GM23338 (cell line): ENCODE data around the gene PKNOX2. TPM values are rescaled to one million over a fixed set of nuclear protein-coding genes. Genes with fewer than 3 reads are reported as not detected.

Experiments used
- ATAC-seq: fragments of 200-7000 bp; cut with Tn5 transposase; 3 replicates; pipeline ENCODE4 v1.9.1; 2020
- DNase-seq: peaks from one replicate; pipeline ENCODE4 v3.0.0-alpha.2; 2015; ENCODE audit warnings: low spot score
- H2AFZ ChIP-seq: fragments of 200-600 bp; sonication (generic); 2 replicates; pipeline ENCODE4 v1.8.0; 2016; ENCODE audit warnings: antibody characterized with exemption, mild to moderate bottlenecking, moderate library complexity
- H3F3A ChIP-seq: fragments of 200-600 bp; sonication (generic); replicated peaks from 2 replicates; pipeline ENCODE4 v1.8.0; 2017; ENCODE audit warnings: antibody characterized with exemption, mixed run types, low read depth
- H3K27ac ChIP-seq: fragments of 200-600 bp; sonication (generic); 2 replicates; pipeline ENCODE4 v1.6.1; 2016; ENCODE audit warnings: low read depth
- H3K27me3 ChIP-seq: fragments of 200-600 bp; sonication (generic); 2 replicates; pipeline ENCODE4 v1.8.0; 2016; ENCODE audit warnings: mild to moderate bottlenecking, mixed run types, moderate library complexity; ENCODE audit not compliant: insufficient read depth
- H3K36me3 ChIP-seq: fragments of 200-600 bp; sonication (generic); 2 replicates; pipeline ENCODE4 v1.8.0; 2016; ENCODE audit warnings: mild to moderate bottlenecking; ENCODE audit not compliant: insufficient read depth
- H3K4me1 ChIP-seq: fragments of 200-600 bp; sonication (generic); 2 replicates; pipeline ENCODE4 v1.8.0; 2016; ENCODE audit warnings: mild to moderate bottlenecking, moderate library complexity; ENCODE audit not compliant: insufficient read depth
- H3K4me2 ChIP-seq: fragments of 200-600 bp; sonication (generic); 2 replicates; pipeline ENCODE4 v1.7.1; 2017; ENCODE audit warnings: mixed run types
- H3K4me3 ChIP-seq: fragments of 200-600 bp; sonication (generic); 2 replicates; pipeline ENCODE4 v1.6.1; 2016; ENCODE audit warnings: mixed run types
- H3K79me2 ChIP-seq: fragments of 200-600 bp; sonication (generic); replicated peaks from 2 replicates; pipeline ENCODE4 v1.8.0; 2017; ENCODE audit warnings: mild to moderate bottlenecking; ENCODE audit not compliant: insufficient read depth
- H3K9me2 ChIP-seq: fragments of 200-600 bp; sonication (generic); 2 replicates; pipeline ENCODE4 v1.8.0; 2017; ENCODE audit not compliant: insufficient read depth
- H4K20me1 ChIP-seq: fragments of 200-600 bp; sonication (generic); replicated peaks from 2 replicates; pipeline ENCODE4 v1.8.0; 2017; ENCODE audit warnings: mild to moderate bottlenecking; ENCODE audit not compliant: insufficient read depth
- H3K27ac Mint-ChIP-seq: 2 replicates; pipeline ENCODE4 v1.8.0; 2020; ENCODE audit warnings: inconsistent platforms, mild to moderate bottlenecking, moderate library complexity, mixed read lengths
- H3K27me3 Mint-ChIP-seq: 3 replicates; pipeline ENCODE4 v1.8.0; 2022; ENCODE audit warnings: low read depth, mild to moderate bottlenecking, moderate library complexity, mixed read lengths, inconsistent platforms; ENCODE audit not compliant: insufficient read depth, poor library complexity
- H3K36me3 Mint-ChIP-seq: 3 replicates; pipeline ENCODE4 v1.8.0; 2021; ENCODE audit warnings: low read depth, mild to moderate bottlenecking, inconsistent platforms, moderate library complexity, mixed read lengths
- H3K4me1 Mint-ChIP-seq: 3 replicates; pipeline ENCODE4 v1.8.0; 2020; ENCODE audit warnings: mild to moderate bottlenecking, inconsistent platforms, mixed read lengths
- H3K4me3 Mint-ChIP-seq: 3 replicates; pipeline ENCODE4 v1.8.0; 2021; ENCODE audit warnings: moderate library complexity, mild to moderate bottlenecking, inconsistent platforms, mixed read lengths
- H3K9me3 Mint-ChIP-seq: 3 replicates; pipeline ENCODE4 v1.8.0; 2020; ENCODE audit warnings: moderate library complexity, mild to moderate bottlenecking, inconsistent platforms, mixed read lengths
- CREB1 ChIP-seq: fragments of 250-450 bp; sonication (Bioruptor Pico); IDR thresholded peaks from 2 replicates; pipeline ENCODE4 v1.5.0; 2020; ENCODE audit warnings: low read depth, mild to moderate bottlenecking, moderate library complexity
- CTCF ChIP-seq, 2 experiments: fragments of 200-600 bp in 1 of 2; sonication (generic) in 1 of 2; conservative IDR thresholded peaks; 2 replicates each; pipeline versions ENCODE4 v1.5.1 to v1.6.1; 2016 to 2017; ENCODE audit warnings: antibody characterized with exemption in 2 of 2, low read depth in 2 of 2, mild to moderate bottlenecking in 2 of 2, moderate library complexity in 1 of 2
- ETS1 ChIP-seq: IDR thresholded peaks from 2 replicates; pipeline ENCODE4 v1.6.1; 2016; ENCODE audit warnings: antibody characterized with exemption
- EZH2phosphoT487 ChIP-seq: fragments of 200-600 bp; sonication (generic); IDR thresholded peaks from one replicate; pipeline ENCODE4 v1.8.1; 2018; ENCODE audit warnings: antibody characterized with exemption; ENCODE audit not compliant: unreplicated experiment
- JUNB ChIP-seq: IDR thresholded peaks from one replicate; pipeline ENCODE4 v1.6.1; 2016; ENCODE audit warnings: antibody characterized with exemption; ENCODE audit not compliant: unreplicated experiment
- NANOG ChIP-seq: IDR thresholded peaks from 2 replicates; pipeline ENCODE4 v1.6.1; 2016; ENCODE audit warnings: antibody characterized with exemption, borderline replicate concordance
- POLR2AphosphoS5 ChIP-seq: IDR thresholded peaks from 2 replicates; pipeline ENCODE4 v1.6.1; 2016; ENCODE audit warnings: antibody characterized with exemption, low read depth
- REST ChIP-seq: IDR thresholded peaks from one replicate; pipeline ENCODE4 v1.6.1; 2018; ENCODE audit warnings: antibody characterized with exemption; ENCODE audit not compliant: unreplicated experiment
- STAT1 ChIP-seq: IDR thresholded peaks from one replicate; pipeline ENCODE4 v1.6.1; 2016; ENCODE audit warnings: antibody characterized with exemption; ENCODE audit not compliant: unreplicated experiment
- polyA plus RNA-seq: library from polyadenylated mRNA; unstranded; fragments of >200 nt; fragmentation: Nextera tagmentation; extraction: Ambion mirVana; gene quantifications from 2 replicates; pipeline ENCODE4 v1.2.1, GENCODE V29; 2016
- total RNA-seq: library from RNA; depleted of rRNA; stranded (reverse); fragments of >200 nt; shearing (Covaris generic); gene quantifications from 2 replicates; pipeline ENCODE4 v1.2.3, GENCODE V29; 2014

The PKNOX2 gene
- total and polyA plus RNA-seq, 2 experiments from 2014 or later: 0.42 to 0.83 TPM

- no peak for TF ChIP-seq REST
These were observed 283.6 kb downstream of the PKNOX2 start (continued) for GRCh38 chr11:125448136-125448535.

- Histone ChIP-seq H3K4me2 (no peak overlapping the region), H3K79me2 (no peaks in the 10 kb centered on the region), H3K4me1 (peaks cover 18% of the 10 kb centered on the region), H3K4me3 (no peak overlapping the region), H3F3A (peaks cover 8% of the 10 kb centered on the region; the same call in 1 of the 2 replicates), H3K36me3 (no peaks in the 10 kb centered on the region), H3K9me2 (no peaks in the 10 kb centered on the region), H3K27ac (no peak overlapping the region), H4K20me1 (no peaks in the 10 kb centered on the region), H2AFZ (no peak overlapping the region), H3K27me3 (no peaks in the 10 kb centered on the region)
- Mint-ChIP-seq H3K4me1 (peaks cover 28% of the 10 kb centered on the region), H3K27ac (no peak overlapping the region), H3K4me3 (no peak overlapping the region), H3K36me3 (no peaks in the 10 kb centered on the region; the same call in 2 of the 3 replicates), H3K9me3 (no peaks in the 10 kb centered on the region), H3K27me3 (peaks cover 11% of the 10 kb centered on the region)
- DNase-seq: no peak
- ATAC-seq: no peak
- TF ChIP-seq ETS1: no peak
- no peak for TF ChIP-seq CREB1 (CRISPR knock-in tag)
- TF ChIP-seq JUNB: no peak
- TF ChIP-seq EZH2phosphoT487: no peak
- TF ChIP-seq STAT1: no peak
- TF ChIP-seq REST: no peak
- TF ChIP-seq POLR2AphosphoS5: no peak
- TF ChIP-seq CTCF (conservative IDR thresholded peaks at IDR 0.05; ENCODE audit: low read depth in 2 of 2): no peak
- TF ChIP-seq NANOG: no peak
These were observed 285.0 kb downstream of the PKNOX2 start for GRCh38 chr11:125449565-125449964.
